Measurements from ENCODE around the gene KIF16B. TPM values are rescaled to one million over a fixed set of nuclear protein-coding genes. Genes with fewer than 3 reads are reported as not detected.

Gene KIF16B
- total RNA-seq, 1 donor from 2014 or later = 7.2 TPM

GRCh38 chr20:16364320-16364687 is 208.9 kb downstream of the KIF16B start:
- DNase-seq (ENCODE audit: low read depth, low spot score) = no peak

GRCh38 chr20:16363506-16364319 is 209.5 kb downstream of the KIF16B start:
- no peak for DNase-seq (ENCODE audit: low read depth, low spot score)

DNA sequence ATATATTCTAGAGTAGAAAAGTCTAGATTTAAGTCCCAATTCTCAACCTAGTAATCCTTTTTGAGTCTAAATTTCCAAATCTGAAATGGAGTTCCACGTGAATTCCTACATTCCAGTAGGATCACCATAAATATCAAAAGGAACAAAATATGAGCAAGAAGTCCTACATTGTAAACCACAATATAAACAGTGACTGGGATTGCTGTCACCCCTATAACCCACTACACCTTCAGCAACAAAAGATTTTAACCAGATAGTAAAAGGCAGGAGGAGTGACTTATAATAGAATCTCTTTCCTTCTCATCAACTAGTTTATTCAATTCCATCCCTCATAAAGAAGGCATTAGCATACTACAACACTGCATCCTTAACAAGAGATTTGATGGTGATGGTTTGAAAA is 210.6 kb downstream of the KIF16B start:
- no peak for DNase-seq (ENCODE audit: low read depth, low spot score)

DNA sequence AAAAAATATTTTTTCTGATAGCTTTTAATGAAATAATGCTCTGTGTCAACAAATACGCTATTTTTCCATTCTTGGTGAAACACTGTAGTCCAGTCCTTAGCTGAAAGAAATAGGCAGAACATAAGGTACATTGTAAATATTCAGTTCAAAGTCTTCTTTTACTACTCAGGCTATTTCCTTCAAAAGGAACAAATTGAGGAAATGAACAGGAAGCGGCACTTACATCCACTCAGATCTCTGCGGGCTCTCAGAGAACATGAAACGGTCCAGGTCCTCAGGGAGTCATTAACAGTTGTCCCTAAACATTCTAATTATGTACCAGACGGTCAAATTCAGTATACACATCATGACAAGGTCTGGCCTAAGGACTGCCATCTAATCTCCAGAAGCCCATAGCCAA is 212.6 kb downstream of the KIF16B start:
- no peak for DNase-seq (ENCODE audit: low read depth, low spot score)

GRCh38 chr20:16353417-16353781 is 219.8 kb downstream of the KIF16B start:
- DNase-seq (ENCODE audit: low read depth, low spot score) = no peak

DNA sequence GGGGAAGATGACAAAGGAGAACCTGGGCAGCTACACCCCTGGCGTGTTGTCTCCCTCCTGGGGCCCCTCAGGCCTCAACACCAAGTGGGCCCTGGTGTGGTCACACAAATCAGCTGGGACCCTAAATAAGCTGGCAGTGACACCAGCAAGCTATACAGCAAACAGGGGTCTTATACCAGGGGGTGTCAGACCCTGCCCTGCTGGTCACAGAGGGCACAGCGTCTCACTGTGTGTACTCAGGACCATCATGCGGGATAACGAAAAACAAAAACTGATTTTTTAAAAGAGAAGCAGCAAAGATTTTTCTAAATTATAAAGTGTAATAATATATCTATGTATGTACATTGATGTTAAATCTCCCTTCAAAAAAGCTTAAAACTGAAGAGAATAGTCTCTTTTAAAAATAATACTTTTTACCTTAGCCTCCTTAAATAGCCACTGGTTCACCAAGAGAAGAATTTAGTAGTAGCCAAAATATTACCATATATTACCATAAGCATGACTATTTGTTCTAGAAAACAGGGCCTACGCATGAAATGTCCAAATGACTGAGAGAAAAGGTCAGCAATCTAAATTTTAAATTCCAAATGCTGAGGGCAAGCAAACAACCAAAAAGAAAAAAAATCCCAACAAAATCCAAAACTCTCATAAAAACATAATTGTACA is 220.4 kb downstream of the KIF16B start:
- no peak for DNase-seq (ENCODE audit: low read depth, low spot score)

- no peak for DNase-seq (ENCODE audit: low read depth, low spot score)
Measured at GRCh38 chr20:16352321-16352720, 220.9 kb downstream of the KIF16B start.

DNA sequence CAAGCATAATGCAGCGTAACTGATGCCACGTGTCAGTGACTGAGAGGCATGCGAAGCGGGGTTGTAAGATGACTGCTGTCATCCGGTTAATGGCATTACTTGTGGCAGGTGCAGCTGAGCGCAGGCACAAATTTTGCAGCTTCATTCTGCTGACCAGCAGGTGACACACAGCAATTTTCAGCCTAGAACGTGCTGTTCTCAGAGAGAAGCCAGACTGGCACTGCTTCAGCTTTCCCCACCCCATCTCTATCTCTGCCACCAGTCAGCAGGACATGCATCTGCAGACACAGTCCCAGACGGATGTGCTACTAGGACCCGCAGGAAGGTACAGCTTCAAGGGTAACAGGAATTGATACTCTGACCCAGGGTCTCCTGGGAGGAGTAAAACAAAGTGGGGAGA is 221.8 kb downstream of the KIF16B start:
- DNase-seq (ENCODE audit: low read depth, low spot score) = no peak

- no peak for DNase-seq (ENCODE audit: low read depth, low spot score)
Measured at GRCh38 chr20:16350465-16350864, 222.8 kb downstream of the KIF16B start.

GRCh38 chr20:16349523-16350260 is 223.6 kb downstream of the KIF16B start:
- DNase-seq (ENCODE audit: low read depth, low spot score) = no peak

- no peak for DNase-seq (ENCODE audit: low read depth, low spot score)
Measured at GRCh38 chr20:16346956-16347355, 226.3 kb downstream of the KIF16B start.

DNA sequence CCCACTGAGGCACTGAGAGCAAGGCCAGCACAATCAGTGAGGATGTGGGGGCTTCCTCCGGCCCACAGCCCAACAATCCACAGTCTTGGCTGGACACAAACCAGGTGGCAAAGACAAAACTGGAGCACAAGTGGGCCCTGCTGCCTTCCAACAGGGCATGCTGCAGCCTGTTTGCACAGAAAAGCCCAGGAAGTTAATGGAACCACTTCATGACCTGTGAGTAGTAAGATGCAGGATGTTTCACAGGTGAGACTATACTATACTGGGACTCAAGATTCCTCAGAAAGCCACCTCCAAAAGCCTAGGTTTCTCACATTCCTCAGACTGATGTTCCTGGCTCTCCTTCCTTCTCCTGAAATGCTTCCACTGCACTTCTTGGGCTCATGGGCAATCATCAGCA is 235.5 kb downstream of the KIF16B start:
- no peak for DNase-seq (ENCODE audit: low read depth, low spot score)

DNA sequence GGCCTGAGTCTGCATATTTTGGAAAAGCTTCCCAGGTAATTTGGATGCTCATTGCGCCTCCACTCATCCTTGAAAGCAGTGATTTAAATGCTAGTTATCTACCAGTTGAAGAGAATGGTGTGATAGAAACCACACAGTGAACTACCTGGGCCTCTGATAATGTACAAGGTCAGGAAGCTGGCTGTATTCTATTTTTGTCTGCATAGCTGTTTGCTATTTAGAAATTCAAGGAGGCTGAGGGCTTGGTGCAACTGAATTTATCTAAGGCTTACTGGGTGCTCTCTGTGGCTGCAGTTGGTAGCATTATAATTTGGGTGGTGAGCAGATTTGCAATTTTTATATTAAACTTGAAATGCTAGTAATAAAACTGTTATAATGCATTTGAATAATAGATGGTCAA is 245.6 kb downstream of the KIF16B start:
- DNase-seq (ENCODE audit: low read depth, low spot score) = no peak

DNA sequence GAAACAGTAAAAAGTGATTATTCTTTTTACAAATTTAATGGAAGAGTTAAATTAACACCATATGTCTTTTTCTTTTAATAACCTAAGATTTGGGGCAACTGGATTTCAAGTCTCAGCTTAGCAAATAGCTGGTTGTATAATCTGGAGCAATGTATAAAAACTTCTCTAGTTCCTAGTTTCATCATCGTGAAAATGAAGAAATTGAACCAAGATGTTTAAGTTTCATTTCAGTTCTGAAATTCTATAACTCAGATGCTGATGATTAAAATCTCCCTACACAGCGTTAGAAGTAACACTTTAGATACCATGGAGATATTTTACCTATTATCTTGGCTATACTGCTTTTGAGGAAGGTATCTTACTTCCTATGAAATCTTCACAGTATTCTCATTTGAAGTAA is 252.0 kb downstream of the KIF16B start:
- DNase-seq (ENCODE audit: low read depth, low spot score) = no peak

GRCh38 chr20:16317445-16318362 is 255.5 kb downstream of the KIF16B start:
- DNase-seq (ENCODE audit: low read depth, low spot score) = no peak

GRCh38 chr20:16316513-16316912 is 256.7 kb downstream of the KIF16B start:
- no peak for DNase-seq (ENCODE audit: low read depth, low spot score)

GRCh38 chr20:16314748-16315159 is 258.5 kb downstream of the KIF16B start:
- no peak for DNase-seq (ENCODE audit: low read depth, low spot score)

- no peak for DNase-seq (ENCODE audit: low read depth, low spot score)
Measured at GRCh38 chr20:16314320-16314719, 258.9 kb downstream of the KIF16B start.

DNA sequence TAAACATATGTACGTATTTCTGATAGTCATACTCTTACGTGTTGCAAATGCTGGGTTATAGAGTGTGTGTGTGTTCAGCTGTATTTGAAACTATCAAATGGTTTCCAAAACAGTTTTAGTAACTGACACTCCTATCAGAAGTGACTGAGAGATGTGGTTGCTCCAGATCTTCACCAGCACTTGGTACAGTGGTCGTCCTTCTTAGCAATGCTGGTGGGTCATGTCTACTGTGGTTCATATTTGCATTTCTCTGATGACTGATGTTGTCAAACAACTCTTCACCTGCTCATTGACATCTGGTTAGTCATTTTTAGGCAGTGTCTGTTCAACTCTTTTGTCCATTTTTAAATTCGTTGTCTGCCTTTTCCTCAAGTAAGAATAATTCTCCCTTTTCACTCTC is 259.3 kb downstream of the KIF16B start:
- no peak for DNase-seq (ENCODE audit: low read depth, low spot score)

DNA sequence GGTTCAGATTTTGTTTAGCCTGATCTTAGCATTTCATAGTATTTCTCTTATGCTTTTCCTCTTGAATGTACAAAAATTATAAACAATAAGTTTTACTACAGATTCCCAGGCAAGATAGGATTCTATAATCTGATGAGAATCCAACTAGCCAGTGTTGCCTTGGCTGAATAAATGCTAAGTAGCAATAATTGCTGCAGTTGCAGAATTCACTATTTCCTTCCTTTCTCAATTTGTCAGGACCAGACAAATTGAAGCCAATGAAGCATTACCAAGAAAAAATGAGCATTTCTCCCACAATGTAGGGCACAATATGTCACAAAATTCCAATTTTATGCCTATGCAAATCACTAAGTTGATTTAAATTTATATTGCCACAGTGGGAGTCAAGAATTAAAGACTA is 260.2 kb downstream of the KIF16B start:
- DNase-seq (ENCODE audit: low read depth, low spot score) = no peak

GRCh38 chr20:16311756-16312155 is 261.5 kb downstream of the KIF16B start:
- DNase-seq (ENCODE audit: low read depth, low spot score) = no peak
